Natural killer cell (primary cell): ENCODE results near the gene NPEPL1. TPM values are rescaled to one million over a fixed set of nuclear protein-coding genes. Genes with fewer than 3 reads are reported as not detected.

ENCODE experiments used
- ATAC-seq, 3 donors: fragments of 150-1000 bp in 2 of 3; fragments of 200-7000 bp in 1 of 3; cut with Tn5 transposase; 1 replicate in 1 of 3; 2 replicates in 2 of 3; pipeline ENCODE4 v1.10.0; 2021; ENCODE audit warnings: mild to moderate bottlenecking in 2 of 3, moderate library complexity in 2 of 3
- DNase-seq, 2 donors: peaks; one replicate each; pipeline versions ENCODE4 v3.0.0 to v3.0.0-alpha.2; 2013 to 2021; ENCODE audit warnings: mixed read lengths in 1 of 2
- H3K27ac ChIP-seq: one replicate; pipeline ENCODE4 v1.5.1; 2013; ENCODE audit warnings: mild to moderate bottlenecking, low read length
- H3K27me3 ChIP-seq: one replicate; pipeline ENCODE4 v1.6.1; 2013; ENCODE audit warnings: low read length; ENCODE audit not compliant: control insufficient read depth, insufficient read depth
- H3K36me3 ChIP-seq: one replicate; pipeline ENCODE4 v1.6.1; 2013; ENCODE audit warnings: low read length; ENCODE audit not compliant: control insufficient read depth, insufficient read depth
- H3K4me1 ChIP-seq: one replicate; pipeline ENCODE4 v1.6.1; 2013; ENCODE audit warnings: low read length; ENCODE audit not compliant: control insufficient read depth, insufficient read depth
- H3K4me3 ChIP-seq: one replicate; pipeline ENCODE4 v1.5.1; 2013; ENCODE audit warnings: low read length
- H3K9me3 ChIP-seq: one replicate; pipeline ENCODE4 v1.6.1; 2013; ENCODE audit warnings: low read length; ENCODE audit not compliant: control insufficient read depth, insufficient read depth
- H3K27ac Mint-ChIP-seq, 2 donors: one replicate each; pipeline ENCODE4 v1.8.0; 2022; ENCODE audit warnings: mild to moderate bottlenecking in 2 of 2, mixed read lengths in 2 of 2, moderate library complexity in 1 of 2
- H3K27me3 Mint-ChIP-seq, 2 donors: one replicate each; pipeline ENCODE4 v1.8.0; 2022; ENCODE audit warnings: low read depth in 2 of 2, mixed read lengths in 2 of 2
- H3K36me3 Mint-ChIP-seq: one replicate; pipeline ENCODE4 v1.8.0; 2022; ENCODE audit warnings: mixed read lengths
- H3K4me1 Mint-ChIP-seq, 2 donors: one replicate each; pipeline ENCODE4 v1.8.0; 2022; ENCODE audit warnings: mixed read lengths in 2 of 2
- H3K4me3 Mint-ChIP-seq: one replicate; pipeline ENCODE4 v1.8.0; 2022; ENCODE audit warnings: mild to moderate bottlenecking, moderate library complexity, mixed read lengths
- H3K9me3 Mint-ChIP-seq, 2 donors: one replicate each; pipeline ENCODE4 v1.8.0; 2022; ENCODE audit warnings: mixed read lengths in 2 of 2
- CTCF ChIP-seq: fragments of 200-600 bp; IDR thresholded peaks from one replicate; pipeline ENCODE4 v1.8.0; 2022; ENCODE audit warnings: antibody characterized with exemption
- WGBS: methylation state at CpG from one replicate; pipeline ENCODE4 v1.1.7; 2013; ENCODE audit warnings: missing lambda C conversion rate; ENCODE audit not compliant: insufficient coverage; 5-methylcytosine and 5-hydroxymethylcytosine counted together
- intact Hi-C: fragments of 100-400 bp; cut with micrococcal nuclease; formaldehyde crosslinking; loops from one replicate; pipeline ENCODE4 v1.14.2; 2022
- total RNA-seq, 4 donors: library from RNA; stranded (reverse); fragments of 120-200 nt in 1 of 4; gene quantifications; one replicate each; pipeline versions ENCODE4 v1.2.3 to v1.2.4, GENCODE V29; 2013 to 2022

The NPEPL1 gene
- total RNA-seq, 3 donors from 2014 or later (not counting 1 experiment from before 2014, with no cell fraction given), result 66.0 to 83.7 (median 68.4) TPM

- H3K27ac ChIP-seq, result no peak overlapping the region
- Mint-ChIP-seq H3K9me3 (no peaks in the 10 kb centered on the region), H3K4me3 (no peak overlapping the region), H3K27me3 (no peaks in the 10 kb centered on the region), H3K4me1 (peaks cover 0 to 2% of the 10 kb centered on the region in 2 donors), H3K27ac (no peak overlapping the region), H3K36me3 (no peaks in the 10 kb centered on the region)
- no peak for DNase-seq
- no peak for ATAC-seq
- H3K9me3 ChIP-seq, result no peaks in the 10 kb centered on the region
- intact Hi-C loops, result no loop called here
- no peaks in the 10 kb centered on the region for H3K27me3 ChIP-seq
- H3K36me3 ChIP-seq, result no peaks in the 10 kb centered on the region
- H3K4me3 ChIP-seq, result no peak overlapping the region
- H3K4me1 ChIP-seq, result peaks cover 7% of the 10 kb centered on the region
- no peak for TF ChIP-seq CTCF
- WGBS, result 92% methylated on average over 4 of the region's 4 CpGs
Observed at GRCh38 chr20:58688414-58688813, 4.2 kb upstream of the NPEPL1 start.

GRCh38 chr20:58688840-58689239 is 3.8 kb upstream of the NPEPL1 start:
- Histone ChIP-seq H3K4me1 (peaks cover 12% of the 10 kb centered on the region), H3K36me3 (no peaks in the 10 kb centered on the region), H3K9me3 (no peaks in the 10 kb centered on the region), H3K4me3 (no peak overlapping the region), H3K27ac (no peak overlapping the region), H3K27me3 (no peaks in the 10 kb centered on the region)
- TF ChIP-seq CTCF, result no peak
- Mint-ChIP-seq H3K27ac (no peak overlapping the region), H3K36me3 (no peaks in the 10 kb centered on the region), H3K4me3 (no peak overlapping the region), H3K9me3 (no peaks in the 10 kb centered on the region), H3K27me3 (no peaks in the 10 kb centered on the region), H3K4me1 (peaks cover 0 to 6% of the 10 kb centered on the region in 2 donors)
- 91% methylated on average over 6 of the region's 6 CpGs for WGBS
- DNase-seq (no peak), ATAC-seq (no peak)
- intact Hi-C loops, result no loop called here

- Histone ChIP-seq H3K27me3 (no peaks in the 10 kb centered on the region), H3K27ac (no peak overlapping the region), H3K36me3 (peaks cover 4% of the 10 kb centered on the region), H3K9me3 (no peaks in the 10 kb centered on the region), H3K4me3 (no peak overlapping the region), H3K4me1 (peaks cover 22% of the 10 kb centered on the region)
- H3K4me3 Mint-ChIP-seq, result peak overlapping the region; percentile 51
- TF ChIP-seq CTCF, result no peak
- H3K9me3 Mint-ChIP-seq, result no peaks in the 10 kb centered on the region
- 65% methylated on average over 5 of the region's 7 CpGs for WGBS
- intact Hi-C loops, result loop anchor here (10.0 kb wide), 1 partner anchor 456 kb away; no protein-coding TSS in a partner anchor
- no peaks in the 10 kb centered on the region for H3K36me3 Mint-ChIP-seq
- peak overlapping the region; percentile 84 to 86 for H3K27ac Mint-ChIP-seq
- no peak for DNase-seq
- ATAC-seq, result no peak
- H3K4me1 Mint-ChIP-seq, result peaks cover 0 to 7% of the 10 kb centered on the region in 2 donors
- no peaks in the 10 kb centered on the region for H3K27me3 Mint-ChIP-seq
Observed at GRCh38 chr20:58690396-58691135, 2.0 kb upstream of the NPEPL1 start.
